Upper lobe of left lung (tissue), 6 donors: ENCODE results near the gene AMIGO3. TPM values are rescaled to one million over a fixed set of nuclear protein-coding genes. Genes with fewer than 3 reads are reported as not detected.

Experiments
- ATAC-seq, 2 donors: fragments of 200-7000 bp; cut with Tn5 transposase; one replicate each; pipeline ENCODE4 v1.9.1; 2022; ENCODE audit warnings: mild to moderate bottlenecking in 2 of 2, moderate library complexity in 2 of 2; ENCODE audit not compliant: low FRiP score in 2 of 2
- DNase-seq, 2 donors: peaks; one replicate each; pipeline ENCODE4 v3.0.0-alpha.2; 2019 to 2020
- H3K27ac ChIP-seq, 4 donors: fragments of 200-600 bp; sonication (generic); one replicate each; pipeline ENCODE4 v1.5.1; 2016 to 2019
- H3K27me3 ChIP-seq, 4 donors: fragments of 200-600 bp; sonication (generic); one replicate each; pipeline ENCODE4 v1.5.1; 2017 to 2019
- H3K36me3 ChIP-seq, 4 donors: fragments of 200-600 bp; sonication (generic); one replicate each; pipeline ENCODE4 v1.5.1; 2016 to 2019
- H3K4me1 ChIP-seq, 4 donors: fragments of 200-600 bp; sonication (generic); one replicate each; pipeline ENCODE4 v1.5.1; 2018 to 2019
- H3K4me3 ChIP-seq, 4 donors: fragments of 200-600 bp; sonication (generic); one replicate each; pipeline ENCODE4 v1.5.1; 2017 to 2019; ENCODE audit warnings: mild to moderate bottlenecking in 2 of 4, moderate library complexity in 1 of 4
- H3K9me3 ChIP-seq, 4 donors: fragments of 200-600 bp; sonication (generic); one replicate each; pipeline ENCODE4 v1.5.1; 2018 to 2019
- CTCF ChIP-seq, 6 experiments: fragments of 450-650 bp in 4 of 6; fragments of 200-600 bp in 2 of 6; sonication (generic) in 2 of 6; IDR thresholded peaks; one replicate each; pipeline ENCODE4 v1.5.1; 2016 to 2019; ENCODE audit warnings: antibody characterized with exemption in 6 of 6
- EP300 ChIP-seq, 4 donors: sonication (generic); formaldehyde crosslinking; IDR thresholded peaks; one replicate each; pipeline ENCODE4 v1.5.1; 2017; ENCODE audit warnings: antibody characterized with exemption in 4 of 4, control low read depth in 2 of 4
- POLR2A ChIP-seq, 4 donors: fragments of 450-650 bp; IDR thresholded peaks; one replicate each; pipeline ENCODE4 v1.5.1; 2016 to 2017; ENCODE audit warnings: antibody characterized with exemption in 4 of 4, mild to moderate bottlenecking in 2 of 4
- POLR2AphosphoS5 ChIP-seq, 2 donors: sonication (generic); formaldehyde crosslinking; IDR thresholded peaks; one replicate each; pipeline ENCODE4 v1.5.1; 2017; ENCODE audit warnings: antibody characterized with exemption in 2 of 2
- WGBS, 2 donors: methylation state at CpG; one replicate each; pipeline ENCODE4 v1.1.5; 2017 to 2018; 5-methylcytosine and 5-hydroxymethylcytosine counted together
- total RNA-seq, 6 donors: library from RNA; depleted of rRNA in 4 of 6; stranded (reverse); fragments of >200 nt in 4 of 6; gene quantifications; one replicate each; pipeline versions ENCODE4 v1.1.0 to v1.2.1, GENCODE V29; 2016 to 2021
- donor health status: DM: no; HTN: no; CAD: no; lungs with moderate emphysema.
- donor health status: DM: no; HTN: yes; CAD: no; lungs with severe emphysema.

The AMIGO3 gene
- total RNA-seq, 6 donors from 2014 or later = 0.13 to 3.2 (median 1.9) TPM

- H3K4me3 ChIP-seq = no peak overlapping the region
Measured at GRCh38 chr3:49734752-49735151, 15.3 kb upstream of the AMIGO3 start.

GRCh38 chr3:49733551-49733950, 14.1 kb upstream of the AMIGO3 start:
- H3K36me3 ChIP-seq = peaks cover 23 to 91% (median 64%) of the 10 kb centered on the region in 4 donors
- DNase-seq = no peak

More at GRCh38 chr3:49734752-49735151, 15.3 kb upstream of the AMIGO3 start:
- Histone ChIP-seq H3K27me3 (no peaks in the 10 kb centered on the region), H3K4me1 (peaks cover 0 to 7% (median 2%) of the 10 kb centered on the region in 4 donors), H3K36me3 (peaks cover 23 to 85% (median 62%) of the 10 kb centered on the region in 4 donors), H3K9me3 (no peaks in the 10 kb centered on the region), H3K27ac (no peak overlapping the region)
- 97 to 99% methylated on average over 5 to 6 of the region's 6 CpGs for WGBS, 2 donors
- no peak for DNase-seq
- ATAC-seq = peak in 1 of 2 donors; percentile 24
- no peak for TF ChIP-seq CTCF (IDR thresholded peaks at IDR 0.05)
- no peak for TF ChIP-seq POLR2AphosphoS5 (IDR thresholded peaks at IDR 0.05)
- no peak for TF ChIP-seq EP300 (IDR thresholded peaks at IDR 0.05)
- TF ChIP-seq POLR2A (IDR thresholded peaks at IDR 0.05) = no peak

GRCh38 chr3:49732597-49732996, 13.1 kb upstream of the AMIGO3 start:
- DNase-seq = no peak
- Histone ChIP-seq H3K36me3 (peaks cover 23 to 90% (median 62%) of the 10 kb centered on the region in 4 donors), H3K27ac (no peak overlapping the region), H3K4me3 (no peak overlapping the region), H3K9me3 (no peaks in the 10 kb centered on the region), H3K27me3 (no peaks in the 10 kb centered on the region), H3K4me1 (peaks cover 0 to 7% (median 2%) of the 10 kb centered on the region in 4 donors)
- no peak for TF ChIP-seq POLR2A (IDR thresholded peaks at IDR 0.05)
- no peak for TF ChIP-seq POLR2AphosphoS5 (IDR thresholded peaks at IDR 0.05)
- no peak for TF ChIP-seq EP300 (IDR thresholded peaks at IDR 0.05)
- TF ChIP-seq CTCF (IDR thresholded peaks at IDR 0.05) = no peak
- WGBS, 2 donors = 88 to 93% methylated on average over 10 to 11 of the region's 11 CpGs
- ATAC-seq = peak in 1 of 2 donors; percentile 11

More at GRCh38 chr3:49733551-49733950, 14.1 kb upstream of the AMIGO3 start:
- TF ChIP-seq POLR2AphosphoS5 (IDR thresholded peaks at IDR 0.05) (no peak), CTCF (IDR thresholded peaks at IDR 0.05) (no peak), POLR2A (IDR thresholded peaks at IDR 0.05) (no peak), EP300 (IDR thresholded peaks at IDR 0.05) (no peak)
- Histone ChIP-seq H3K9me3 (no peaks in the 10 kb centered on the region), H3K4me1 (peaks cover 0 to 7% (median 2%) of the 10 kb centered on the region in 4 donors), H3K27ac (no peak overlapping the region), H3K4me3 (no peak overlapping the region), H3K27me3 (no peaks in the 10 kb centered on the region)
- 68 to 92% methylated on average over 1 of the region's 1 CpG for WGBS, 2 donors
- no peak for ATAC-seq

- no peak for TF ChIP-seq POLR2A (IDR thresholded peaks at IDR 0.05)
- TF ChIP-seq CTCF (IDR thresholded peaks at IDR 0.05) = no peak
- no peak for TF ChIP-seq EP300 (IDR thresholded peaks at IDR 0.05)
- TF ChIP-seq POLR2AphosphoS5 (IDR thresholded peaks at IDR 0.05) = no peak
- H3K36me3 ChIP-seq = peaks cover 25 to 93% (median 62%) of the 10 kb centered on the region in 4 donors
- WGBS, 2 donors = 90 to 97% methylated on average over 4 of the region's 4 CpGs
- no peaks in the 10 kb centered on the region for H3K9me3 ChIP-seq
- no peaks in the 10 kb centered on the region for H3K27me3 ChIP-seq
- DNase-seq = no peak
- no peak for ATAC-seq
- H3K4me3 ChIP-seq = no peak overlapping the region
- no peak overlapping the region for H3K27ac ChIP-seq
- peaks cover 0 to 10% (median 3%) of the 10 kb centered on the region in 4 donors for H3K4me1 ChIP-seq
Measured at GRCh38 chr3:49729966-49730609, 10.6 kb upstream of the AMIGO3 start.
